Breast epithelium (tissue), 3 donors: ENCODE measurements around the gene ACAT2.

ENCODE experiments used
- CTCF ChIP-seq, 3 donors: fragments of 450-650 bp; IDR thresholded peaks; one replicate each; pipeline ENCODE4 v1.5.1; 2016 to 2017; ENCODE audit warnings: antibody characterized with exemption in 3 of 3, mild to moderate bottlenecking in 3 of 3, moderate library complexity in 3 of 3
- POLR2A ChIP-seq: fragments of 450-650 bp; IDR thresholded peaks from one replicate; pipeline ENCODE4 v1.6.1; 2016; ENCODE audit warnings: antibody characterized with exemption, mild to moderate bottlenecking, moderate library complexity
- POLR2AphosphoS5 ChIP-seq, 3 donors: sonication (generic); formaldehyde crosslinking; IDR thresholded peaks; one replicate each; pipeline ENCODE4 v1.6.1; 2017; ENCODE audit warnings: antibody characterized with exemption in 3 of 3

GRCh38 chr6:159815410-159815809 lies 53.6 kb downstream of the ACAT2 start:
- TF ChIP-seq CTCF (IDR thresholded peaks at IDR 0.05) (no peak), POLR2A (no peak), POLR2AphosphoS5 (IDR thresholded peaks at IDR 0.05) (no peak)
